Measurements from ENCODE around the gene C20orf96.

The C20orf96 gene

DNA sequence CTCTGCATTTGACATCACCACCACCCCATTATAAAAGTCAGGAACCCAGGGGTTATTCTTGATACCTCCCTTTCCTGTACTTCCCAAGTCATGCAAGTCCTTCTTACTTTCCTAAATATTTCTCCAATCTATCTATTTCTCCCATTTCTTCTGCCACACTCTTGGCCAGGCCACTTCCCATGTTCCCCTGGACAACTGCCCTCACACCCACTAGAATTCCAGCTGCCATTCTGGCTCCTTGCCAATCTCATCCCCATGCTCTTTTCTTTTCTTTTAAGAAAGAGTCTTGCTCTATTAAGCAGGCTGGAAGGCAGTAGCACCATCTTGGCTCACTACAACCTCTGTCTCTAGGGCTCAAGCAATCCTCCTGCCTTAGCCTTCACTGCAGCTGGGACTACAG is 17.8 kb downstream of the C20orf96 start:
- in situ Hi-C loops (cut with MboI; ENCODE audit: low sequenced_read_pairs, unreplicated experiment), result no loop called here
- TF ChIP-seq, protein P1, sequence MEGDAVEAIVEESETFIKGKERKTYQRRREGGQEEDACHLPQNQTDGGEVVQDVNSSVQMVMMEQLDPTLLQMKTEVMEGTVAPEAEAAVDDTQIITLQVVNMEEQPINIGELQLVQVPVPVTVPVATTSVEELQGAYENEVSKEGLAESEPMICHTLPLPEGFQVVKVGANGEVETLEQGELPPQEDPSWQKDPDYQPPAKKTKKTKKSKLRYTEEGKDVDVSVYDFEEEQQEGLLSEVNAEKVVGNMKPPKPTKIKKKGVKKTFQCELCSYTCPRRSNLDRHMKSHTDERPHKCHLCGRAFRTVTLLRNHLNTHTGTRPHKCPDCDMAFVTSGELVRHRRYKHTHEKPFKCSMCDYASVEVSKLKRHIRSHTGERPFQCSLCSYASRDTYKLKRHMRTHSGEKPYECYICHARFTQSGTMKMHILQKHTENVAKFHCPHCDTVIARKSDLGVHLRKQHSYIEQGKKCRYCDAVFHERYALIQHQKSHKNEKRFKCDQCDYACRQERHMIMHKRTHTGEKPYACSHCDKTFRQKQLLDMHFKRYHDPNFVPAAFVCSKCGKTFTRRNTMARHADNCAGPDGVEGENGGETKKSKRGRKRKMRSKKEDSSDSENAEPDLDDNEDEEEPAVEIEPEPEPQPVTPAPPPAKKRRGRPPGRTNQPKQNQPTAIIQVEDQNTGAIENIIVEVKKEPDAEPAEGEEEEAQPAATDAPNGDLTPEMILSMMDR (IDR thresholded peaks at IDR 0.05; ENCODE audit: borderline replicate concordance, control extremely low read depth, extremely low read depth, insufficient read depth, missing control alignments), result no peak
- no peak for DNase-seq (ENCODE audit: low spot score)

DNA sequence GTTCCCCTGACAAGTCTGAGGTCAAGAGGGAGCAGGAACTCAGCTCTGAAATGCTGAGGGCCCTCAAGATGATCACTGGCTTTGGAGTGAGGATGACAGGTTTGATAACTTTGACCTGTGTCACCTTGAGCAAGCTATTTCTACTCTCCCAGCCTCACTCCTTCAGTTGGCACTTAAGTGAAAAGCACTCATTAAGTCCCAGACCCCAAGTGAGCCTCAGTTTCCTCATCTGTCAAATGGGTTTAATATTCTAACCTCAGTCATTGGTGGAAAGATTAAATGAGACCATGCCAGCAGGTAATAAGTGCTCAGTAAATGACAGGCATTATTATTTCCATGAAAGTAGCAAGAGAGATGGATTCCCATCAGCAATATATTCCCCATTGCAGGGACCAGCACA is 19.0 kb downstream of the C20orf96 start:
- TF ChIP-seq, protein P1 (IDR thresholded peaks at IDR 0.05; ENCODE audit: borderline replicate concordance, control extremely low read depth, extremely low read depth, insufficient read depth, missing control alignments), result no peak
- DNase-seq (ENCODE audit: low spot score), result no peak
- in situ Hi-C loops (cut with MboI; ENCODE audit: low sequenced_read_pairs, unreplicated experiment), result no loop called here

DNA sequence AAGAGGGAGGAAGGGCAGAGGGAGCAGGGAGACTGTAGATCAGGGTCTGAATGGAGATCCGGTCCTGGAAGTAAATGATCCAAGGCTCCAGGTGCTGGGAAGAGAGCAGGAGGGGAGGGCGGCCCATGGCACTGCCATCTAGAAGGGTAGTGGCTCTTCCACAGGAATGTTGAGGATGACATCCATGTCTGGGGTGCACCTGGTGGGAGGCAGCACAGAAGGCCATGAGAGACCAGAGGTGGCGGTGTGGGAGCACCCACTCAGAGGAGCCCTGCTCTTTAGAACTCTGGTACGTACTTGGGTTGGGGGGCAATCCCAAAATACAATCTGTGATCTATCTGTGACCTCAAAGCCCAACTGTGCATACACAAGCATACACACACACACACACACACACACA is 19.5 kb downstream of the C20orf96 start:
- TF ChIP-seq, protein P1 (IDR thresholded peaks at IDR 0.05; ENCODE audit: borderline replicate concordance, control extremely low read depth, extremely low read depth, insufficient read depth, missing control alignments), result no peak
- no peak for DNase-seq (ENCODE audit: low spot score)
- in situ Hi-C loops (cut with MboI; ENCODE audit: low sequenced_read_pairs, unreplicated experiment), result no loop called here

DNA sequence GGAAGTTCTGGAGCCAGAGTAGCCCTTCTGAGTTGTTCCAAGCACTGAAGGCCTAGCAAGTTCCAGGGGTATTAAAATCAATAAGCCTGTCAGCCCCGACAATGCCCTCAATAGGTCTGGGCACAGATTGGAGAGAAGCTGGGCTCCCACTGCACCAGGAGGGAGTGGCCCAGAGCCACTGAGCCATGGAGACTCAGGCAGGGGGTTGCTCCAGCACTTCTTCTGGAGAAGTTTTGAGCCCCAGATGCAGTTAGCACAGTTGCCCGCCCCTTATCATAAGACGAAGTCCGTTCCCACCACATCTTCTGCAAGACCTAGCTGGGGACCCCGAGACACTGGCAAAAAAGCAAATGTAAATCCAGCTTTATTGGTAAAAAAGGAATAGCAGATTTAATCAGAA is 20.0 kb downstream of the C20orf96 start:
- TF ChIP-seq, protein P1 (IDR thresholded peaks at IDR 0.05; ENCODE audit: borderline replicate concordance, control extremely low read depth, extremely low read depth, insufficient read depth, missing control alignments), result no peak
- DNase-seq (ENCODE audit: low spot score), result no peak
- in situ Hi-C loops (cut with MboI; ENCODE audit: low sequenced_read_pairs, unreplicated experiment), result no loop called here

DNA sequence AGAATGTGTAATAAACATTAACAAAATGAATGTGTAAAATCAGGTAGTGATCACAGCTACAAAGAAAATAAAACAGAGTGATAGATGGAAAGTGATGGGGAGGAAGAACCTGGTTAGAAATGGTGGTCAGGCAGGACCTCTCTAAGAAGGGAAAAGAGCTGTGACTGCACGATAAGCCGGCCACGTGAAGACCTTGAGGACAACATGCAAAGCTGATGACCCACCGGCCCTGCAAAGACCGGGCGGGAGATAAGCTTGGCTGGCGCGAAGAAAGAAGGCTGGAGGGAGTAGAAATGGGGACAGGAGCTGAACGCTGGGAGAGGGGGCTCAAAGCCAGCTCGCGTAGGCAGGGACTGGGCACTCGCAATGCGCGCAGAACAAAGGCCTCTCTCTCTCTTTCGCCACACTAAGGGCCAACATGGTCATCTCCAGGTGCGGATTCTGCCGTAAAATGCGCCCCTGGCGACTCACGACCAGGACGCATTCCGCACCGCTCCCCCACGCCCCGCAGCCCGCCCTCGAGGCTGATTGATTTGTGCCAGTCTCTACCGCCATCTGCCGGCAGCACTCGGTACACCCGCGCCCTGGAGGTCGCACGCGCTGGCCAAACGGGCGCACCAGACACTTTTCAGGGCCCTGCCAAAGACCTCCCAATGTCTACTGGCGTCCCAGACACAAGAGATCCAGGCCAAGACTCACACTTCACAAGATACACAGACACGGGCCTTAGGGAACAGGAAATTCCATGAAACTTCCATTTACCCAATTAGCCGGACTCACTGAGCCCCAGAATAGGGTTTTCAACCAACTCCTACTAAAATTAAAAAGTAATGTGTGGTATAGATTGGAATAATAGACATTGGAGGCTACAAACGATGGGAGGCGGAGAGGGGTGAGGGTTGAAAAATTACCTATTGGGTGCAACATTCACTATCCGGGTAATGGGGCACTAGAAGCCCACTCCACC is 23.7 kb downstream of the C20orf96 start:
- in situ Hi-C loops (cut with MboI; ENCODE audit: low sequenced_read_pairs, unreplicated experiment), result no loop called here
- DNase-seq (ENCODE audit: low spot score), result peak; percentile 92
- TF ChIP-seq, protein P1 (IDR thresholded peaks at IDR 0.05; ENCODE audit: borderline replicate concordance, control extremely low read depth, extremely low read depth, insufficient read depth, missing control alignments), result peak; percentile 93

DNA sequence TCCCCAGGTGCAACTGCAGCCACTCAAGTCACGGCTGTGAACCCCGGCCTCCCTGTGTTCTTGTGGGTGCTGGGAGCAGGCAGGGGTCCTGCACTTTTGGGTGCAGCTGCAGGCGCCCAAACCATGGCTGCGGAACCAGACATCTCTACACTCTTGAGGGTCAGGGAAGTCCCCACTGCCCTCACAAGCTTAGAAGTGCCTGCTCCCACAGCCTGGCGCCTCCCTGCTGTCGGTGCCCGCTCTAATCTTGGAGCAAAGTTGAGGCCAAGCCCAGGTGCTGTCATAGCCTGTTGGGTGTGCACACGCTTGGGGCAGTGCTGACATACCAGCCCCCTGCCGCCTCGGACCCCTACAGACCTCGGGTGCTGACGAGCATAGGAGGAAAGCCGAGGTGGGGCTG is 26.8 kb downstream of the C20orf96 start:
- TF ChIP-seq, protein P1 (IDR thresholded peaks at IDR 0.05; ENCODE audit: borderline replicate concordance, control extremely low read depth, extremely low read depth, insufficient read depth, missing control alignments), result no peak
- in situ Hi-C loops (cut with MboI; ENCODE audit: low sequenced_read_pairs, unreplicated experiment), result no loop called here
- DNase-seq (ENCODE audit: low spot score), result no peak

Data from GM13976 (cell line).